C1 segment of cervical spinal cord (tissue), 14 donors: ENCODE data around the gene UNC5B.

Experiments used
- DNase-seq, 14 donors: peaks; one replicate each; lab custom pipeline; 2025; lab: John Stamatoyannopoulos, UW

The UNC5B gene

DNA sequence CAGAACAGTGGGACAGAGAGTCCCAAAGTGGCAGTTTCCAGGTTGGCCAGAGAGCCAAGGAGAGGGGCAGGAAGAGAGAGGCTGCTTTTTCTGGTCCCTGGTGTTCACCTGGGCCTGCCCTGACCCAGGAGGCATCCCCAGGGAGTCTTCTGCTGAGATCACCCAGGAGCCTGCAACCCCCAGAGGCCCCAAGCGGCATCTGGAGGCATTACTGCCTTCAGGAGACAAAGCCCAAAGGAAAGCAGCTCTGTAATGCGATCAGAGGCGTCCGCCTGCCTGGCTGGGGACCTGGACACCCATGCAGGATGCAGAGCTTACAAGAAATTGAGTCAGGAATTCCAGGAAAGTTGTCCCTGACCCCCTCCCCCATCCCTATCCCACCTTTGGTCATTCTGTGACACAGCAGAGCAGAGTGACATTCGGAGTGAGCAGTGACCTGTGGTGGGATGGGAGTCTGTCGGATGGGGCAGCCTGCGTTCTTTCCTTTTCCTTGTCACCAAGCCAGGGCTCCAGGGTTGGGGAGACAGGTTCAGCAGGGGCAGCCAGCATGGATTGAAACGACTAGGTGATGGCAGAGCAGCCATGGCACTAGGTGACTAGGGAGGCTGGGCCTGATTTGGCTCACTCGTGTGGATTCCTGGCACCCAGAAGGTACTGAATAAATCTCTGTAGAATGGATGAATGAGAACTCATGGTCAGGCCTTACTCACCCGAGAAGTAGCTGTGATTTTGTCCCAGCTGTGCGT lies 10.4 kb downstream of the UNC5B start:
- DNase-seq: peak in 1 of 14 donors; percentile 48

DNA sequence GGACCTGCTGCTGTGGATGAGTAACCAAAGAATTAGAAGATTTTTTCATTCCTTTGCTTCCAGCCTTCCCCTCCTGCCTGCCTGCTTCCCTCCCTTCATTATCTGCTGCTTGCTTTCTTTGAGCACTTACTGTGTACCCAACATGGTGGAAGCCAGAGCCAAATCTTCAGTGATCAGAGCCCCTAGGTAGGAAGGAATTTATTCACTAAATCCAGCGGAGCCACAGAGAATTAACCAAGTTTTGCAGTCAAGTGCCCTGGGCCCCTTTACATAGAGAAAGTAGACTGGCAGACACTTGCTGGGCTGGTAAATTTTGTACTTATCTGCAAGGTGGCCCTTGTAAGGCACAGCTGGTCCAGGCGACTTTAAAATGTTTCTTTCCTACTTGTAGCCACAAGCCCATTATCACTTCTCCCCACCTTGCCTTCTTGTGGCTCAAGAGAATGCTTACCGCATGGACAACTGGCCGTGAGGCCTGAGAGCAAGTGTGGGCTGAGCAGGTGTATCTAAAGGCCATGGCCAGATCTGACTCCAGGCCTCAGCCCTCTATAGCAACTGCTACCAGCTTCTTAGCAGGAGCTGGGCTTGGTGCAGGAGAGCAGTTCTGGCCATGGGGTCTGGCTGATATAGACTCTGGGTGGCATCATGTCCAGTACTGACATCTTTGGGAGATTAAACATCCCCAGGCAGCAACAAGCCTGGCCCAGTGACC lies 11.1 kb downstream of the UNC5B start:
- peak in 1 of 14 donors; percentile 35 for DNase-seq

DNA sequence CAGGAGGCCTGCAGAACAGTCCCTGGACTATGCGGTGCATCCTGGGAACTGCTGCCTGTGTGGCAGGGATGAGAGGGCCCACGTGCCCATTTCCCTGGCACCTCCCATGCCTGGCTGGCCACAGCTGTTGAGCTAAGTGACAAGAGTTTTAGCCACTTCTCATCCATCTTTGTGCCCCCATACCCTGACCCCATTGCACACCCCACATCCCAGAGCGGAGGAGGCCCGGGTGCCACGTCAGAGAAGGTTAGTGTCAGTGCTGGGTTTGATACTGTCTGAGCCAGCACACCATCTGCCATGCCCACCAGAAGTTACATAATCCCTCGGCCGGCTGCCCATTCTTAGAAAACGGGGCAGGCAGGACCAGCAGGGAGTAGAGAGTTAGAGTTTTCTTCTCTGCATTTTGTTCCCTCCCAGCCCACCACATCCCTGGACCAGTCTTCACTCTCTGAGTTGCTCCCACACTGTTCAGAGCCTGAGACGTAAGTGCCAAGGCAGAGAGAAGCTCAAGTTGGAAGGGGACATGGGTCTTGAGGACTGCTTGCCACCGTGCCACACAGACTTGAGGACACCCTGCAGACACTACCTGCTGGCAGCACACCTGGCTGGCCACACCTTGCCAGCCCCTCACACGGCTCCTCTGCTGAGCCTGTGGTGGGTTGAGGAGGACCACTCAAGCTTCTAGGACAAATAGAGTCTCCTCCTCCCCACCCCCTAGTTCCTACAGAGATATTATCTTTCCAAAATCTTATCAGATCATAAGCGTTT lies 13.1 kb downstream of the UNC5B start:
- peak in 9 of 14 donors; percentile 35 to 86 (median 48) for DNase-seq

DNA sequence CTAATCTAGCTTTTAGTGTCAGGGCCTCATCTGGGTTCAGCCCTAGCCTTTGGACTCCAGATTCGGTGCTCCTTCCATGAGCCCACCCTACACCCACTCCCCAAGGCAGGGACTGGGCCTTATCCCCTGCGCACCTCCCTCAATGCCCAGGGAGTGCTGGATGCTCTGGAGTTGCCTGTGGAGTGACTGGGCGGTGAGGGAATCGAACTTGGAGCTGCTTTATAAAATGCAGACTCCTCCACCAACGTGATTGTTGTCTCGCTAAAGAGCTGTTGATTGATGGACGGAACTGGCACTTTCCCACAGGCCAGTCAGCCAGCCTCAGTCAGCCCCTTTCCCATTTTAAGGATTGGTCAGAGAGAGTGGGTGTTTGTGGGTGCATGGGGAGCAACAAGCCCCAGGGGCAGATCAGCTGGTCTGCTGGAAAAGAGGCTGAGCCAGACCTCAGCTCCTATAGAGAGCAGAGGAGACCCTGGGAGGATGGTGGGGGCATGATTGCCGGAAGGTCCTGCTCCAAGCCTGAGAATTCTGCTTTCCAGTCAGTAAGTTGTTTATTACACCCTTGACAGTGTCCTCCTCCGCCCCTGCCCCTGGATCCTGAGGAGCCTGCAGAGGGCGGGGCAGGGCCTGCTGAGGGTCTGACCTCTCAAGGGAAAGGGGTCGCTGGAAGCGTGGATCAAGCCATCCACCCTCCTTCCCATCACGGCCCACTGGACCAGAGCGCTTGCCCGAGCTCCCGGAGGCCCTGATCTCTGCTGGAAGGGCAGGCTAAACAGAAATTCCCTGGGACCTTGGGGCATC lies 16.7 kb downstream of the UNC5B start:
- no peak for DNase-seq

DNA sequence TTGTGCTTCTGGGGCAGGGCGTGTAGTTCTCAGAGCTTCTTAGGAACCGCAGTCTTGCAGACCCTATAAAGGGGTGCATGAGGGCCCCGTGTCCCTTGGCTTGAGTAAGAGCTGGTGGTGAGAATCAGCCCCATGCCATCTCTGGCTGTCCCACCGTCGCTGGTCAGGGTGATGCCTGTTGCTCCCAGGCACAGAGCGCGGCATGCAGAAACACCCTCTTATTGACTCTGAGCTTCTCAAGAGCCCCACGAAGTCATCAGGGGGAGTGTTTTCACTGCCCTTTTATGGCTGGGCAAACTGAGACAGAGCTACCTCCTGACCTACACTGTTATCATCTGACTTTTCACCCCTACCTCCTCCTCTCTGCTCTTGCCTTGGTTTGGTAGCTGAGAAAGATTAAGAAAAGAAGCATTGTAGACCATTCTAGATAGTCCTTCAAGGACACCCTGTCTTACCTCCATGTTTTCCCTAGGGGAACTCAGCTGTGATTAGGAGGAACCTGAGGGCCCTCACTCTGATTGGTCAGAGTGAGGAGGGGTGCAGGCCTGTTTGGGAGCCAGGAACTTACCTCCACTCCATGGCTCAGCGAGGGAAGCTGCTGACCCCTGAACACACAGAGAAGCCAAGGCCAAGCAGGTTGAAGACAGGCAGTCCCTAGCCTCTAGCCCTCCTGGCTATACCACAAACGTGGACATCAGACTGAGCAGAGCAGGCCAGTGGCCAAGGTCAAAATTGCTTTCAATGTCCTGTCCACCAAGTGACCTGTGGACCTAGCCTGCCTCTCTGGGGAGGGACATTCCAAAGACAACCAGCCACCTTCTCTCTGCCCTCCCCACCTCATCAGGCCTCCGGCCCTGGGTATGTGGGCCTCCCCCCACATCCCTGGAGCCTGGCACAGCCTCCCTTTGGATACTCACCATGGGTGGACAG lies 17.6 kb downstream of the UNC5B start:
- DNase-seq: no peak

DNA sequence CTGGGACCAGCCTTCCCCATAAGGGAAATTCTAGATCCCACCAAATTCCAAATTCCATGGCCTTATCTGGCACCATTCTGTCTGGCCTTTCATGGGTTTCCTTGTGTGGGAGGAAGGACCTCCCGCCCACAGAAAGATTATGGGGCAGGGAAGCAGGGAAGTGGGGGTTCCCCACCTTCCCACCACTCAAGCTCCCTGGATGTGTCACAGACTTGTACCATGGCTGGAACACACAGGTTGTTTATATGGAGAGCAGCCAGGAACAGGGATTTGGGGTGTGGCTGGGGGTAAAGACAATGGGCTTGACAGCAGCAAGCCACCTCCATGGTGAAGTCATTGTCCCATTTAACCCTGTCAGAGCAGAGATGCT lies 18.3 kb downstream of the UNC5B start:
- DNase-seq: no peak

DNA sequence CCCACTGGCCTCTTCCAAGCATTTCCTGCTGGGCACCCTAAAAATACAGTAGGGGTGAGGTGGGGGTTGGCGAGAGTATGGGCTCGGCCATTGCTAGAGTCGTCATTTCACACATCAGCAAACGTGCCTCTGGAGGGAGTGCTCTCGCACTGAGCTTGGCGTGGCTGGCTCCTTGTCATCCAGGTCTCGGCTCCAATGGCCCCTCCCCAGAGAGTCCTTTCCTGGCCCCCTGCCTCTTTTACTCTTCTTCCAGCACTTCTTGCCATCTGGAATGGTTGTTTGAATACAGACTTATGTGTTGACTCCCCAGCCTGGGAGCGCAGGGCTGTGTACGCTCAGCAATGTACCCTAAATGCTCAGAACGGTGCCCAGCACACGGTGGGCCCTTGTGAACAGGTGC lies 18.8 kb downstream of the UNC5B start:
- DNase-seq: peak in 2 of 14 donors; percentile 16 to 22

DNA sequence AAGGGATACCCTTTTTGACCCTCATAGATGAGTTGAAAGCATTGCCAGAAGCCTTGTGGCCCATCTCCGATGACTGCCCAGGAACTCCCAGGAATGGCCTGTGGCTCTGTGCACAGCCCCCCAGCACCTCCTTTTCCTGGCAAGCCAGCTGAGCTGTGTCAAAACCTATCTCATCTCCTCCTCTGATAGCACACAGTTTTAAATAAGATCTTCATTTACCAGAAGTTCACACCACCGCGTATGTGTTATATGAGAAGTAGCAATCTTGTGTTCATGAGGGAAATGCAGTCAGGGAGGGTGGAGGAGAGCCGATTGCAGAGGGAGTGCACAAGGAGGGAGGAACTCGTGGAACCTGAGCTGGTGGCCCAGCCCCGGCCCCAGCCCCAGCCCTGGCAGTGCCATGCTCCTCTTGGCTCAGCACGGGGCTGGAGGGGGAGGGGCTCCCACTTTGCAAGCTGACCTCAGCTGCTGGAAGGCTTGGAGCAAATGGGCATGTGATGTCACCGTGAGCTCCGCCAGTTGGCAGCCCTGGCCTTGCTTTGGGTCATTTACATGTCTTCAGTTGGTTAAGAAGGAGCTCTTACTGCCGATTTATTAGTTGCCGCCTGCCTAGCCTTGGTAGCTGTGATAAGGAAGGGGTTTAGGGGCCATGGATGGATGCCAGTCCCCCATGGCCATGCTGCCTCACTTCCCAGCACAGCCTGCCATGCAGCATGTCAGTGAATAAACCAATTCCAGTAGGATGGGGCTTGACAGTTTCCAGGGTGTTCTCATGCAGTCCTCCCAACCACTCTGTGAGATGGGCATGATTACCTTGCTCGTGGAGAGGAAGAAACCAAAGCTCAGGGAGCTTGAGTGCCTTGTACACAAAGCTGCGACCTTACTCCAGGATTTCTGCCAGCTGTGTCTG lies 20.0 kb downstream of the UNC5B start:
- DNase-seq: peak; percentile 28 to 97 (median 91)

DNA sequence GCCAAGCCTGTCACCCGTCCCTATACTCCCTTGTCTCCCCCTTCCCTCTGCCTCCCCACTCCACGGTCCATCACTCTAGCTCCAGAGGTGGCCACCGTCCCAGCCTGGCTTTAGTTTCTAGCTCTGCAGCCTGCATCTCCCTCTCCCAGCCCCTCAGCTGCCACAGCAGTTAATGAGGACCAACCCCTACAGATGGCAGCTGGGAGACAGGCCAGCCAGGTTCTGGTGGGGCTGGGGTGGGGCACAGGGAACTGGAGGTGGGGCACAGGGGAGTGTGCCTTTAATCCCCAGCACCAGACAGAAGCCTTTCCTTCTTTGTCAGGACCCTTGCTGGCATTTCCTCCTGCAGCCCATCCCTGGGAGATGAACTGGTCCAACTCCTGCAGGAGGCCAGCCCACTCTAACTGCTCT lies 21.1 kb downstream of the UNC5B start:
- peak in 2 of 14 donors; percentile 10 to 33 for DNase-seq

DNA sequence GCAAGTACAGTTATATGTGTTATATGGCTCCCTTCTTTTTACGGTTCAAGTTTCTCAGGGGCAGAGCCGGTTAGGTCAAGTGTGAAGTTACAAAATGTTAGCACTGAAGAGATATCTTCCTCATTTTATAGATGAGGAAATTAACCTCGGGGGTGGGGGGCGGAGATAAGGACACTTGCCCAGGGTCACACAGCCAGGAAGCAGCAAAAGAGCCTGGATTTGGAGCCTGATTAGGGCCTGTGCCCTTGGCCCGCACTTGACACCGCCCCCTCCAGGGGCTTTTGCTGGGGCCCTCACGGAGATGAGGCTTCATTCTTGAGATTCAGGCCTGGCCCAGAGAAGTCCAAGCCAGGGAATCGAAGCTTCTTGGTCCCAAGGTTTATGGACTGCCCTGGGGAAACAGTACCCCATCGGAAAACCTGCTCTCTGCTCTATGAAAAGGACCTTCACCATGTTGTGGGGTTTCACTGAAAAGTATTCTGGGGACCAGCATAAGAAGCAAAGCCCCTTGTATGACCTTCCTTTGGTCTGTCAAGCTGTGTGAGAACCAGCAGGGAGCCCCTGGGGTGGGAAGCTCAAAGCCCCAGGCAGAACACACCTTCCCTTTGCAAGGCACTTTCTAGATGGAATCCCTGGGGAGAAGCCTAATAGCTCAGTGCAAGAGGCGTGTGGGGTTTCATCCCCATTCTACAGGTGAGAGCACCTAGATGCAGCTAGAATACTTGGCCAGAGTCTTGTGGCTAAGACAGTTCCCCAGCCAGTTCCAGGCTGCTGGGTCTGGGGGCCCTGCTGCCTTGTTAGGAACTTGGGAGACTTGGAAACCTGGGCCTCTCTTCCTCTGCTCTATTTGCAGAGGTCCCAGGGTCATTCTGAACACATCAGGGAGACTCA lies 21.9 kb downstream of the UNC5B start:
- peak in 1 of 14 donors; percentile 35 for DNase-seq

DNA sequence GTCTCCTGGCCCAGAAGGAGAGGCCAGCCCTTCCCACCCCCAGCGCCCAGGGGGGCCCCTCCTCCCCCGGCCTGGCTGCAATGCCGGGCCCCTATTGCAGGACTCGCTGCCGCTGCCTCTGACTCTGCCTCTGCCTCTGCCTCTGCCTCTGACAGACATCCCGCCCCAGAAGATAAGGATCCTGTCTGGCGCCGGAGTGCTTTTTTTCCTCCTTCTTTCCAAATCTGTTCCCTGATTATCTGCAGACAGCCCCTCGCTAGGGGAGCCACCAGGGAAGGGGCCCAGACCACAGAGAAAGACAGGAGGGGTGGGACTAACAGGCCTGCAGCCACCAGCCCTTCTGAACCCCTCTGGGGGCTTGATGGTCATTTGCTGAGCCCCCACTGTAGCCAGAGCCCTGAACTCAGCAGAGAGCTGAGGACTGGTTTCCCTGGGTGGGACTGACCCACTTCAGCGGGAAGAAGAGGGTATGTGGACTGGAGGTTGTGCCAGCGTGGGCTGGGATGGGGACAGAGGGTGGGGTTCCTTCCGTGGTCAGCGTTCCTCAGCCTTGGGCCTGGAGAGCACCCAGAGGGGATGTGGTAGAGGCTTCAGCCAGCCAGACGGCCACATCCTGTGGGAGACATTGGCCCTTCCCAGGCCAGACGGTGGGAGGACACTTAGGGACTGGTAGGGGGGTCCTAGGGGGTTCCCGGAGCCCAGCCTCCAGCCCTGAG lies 22.8 kb downstream of the UNC5B start:
- DNase-seq: peak in 5 of 14 donors; percentile 14 to 52 (median 36)

DNA sequence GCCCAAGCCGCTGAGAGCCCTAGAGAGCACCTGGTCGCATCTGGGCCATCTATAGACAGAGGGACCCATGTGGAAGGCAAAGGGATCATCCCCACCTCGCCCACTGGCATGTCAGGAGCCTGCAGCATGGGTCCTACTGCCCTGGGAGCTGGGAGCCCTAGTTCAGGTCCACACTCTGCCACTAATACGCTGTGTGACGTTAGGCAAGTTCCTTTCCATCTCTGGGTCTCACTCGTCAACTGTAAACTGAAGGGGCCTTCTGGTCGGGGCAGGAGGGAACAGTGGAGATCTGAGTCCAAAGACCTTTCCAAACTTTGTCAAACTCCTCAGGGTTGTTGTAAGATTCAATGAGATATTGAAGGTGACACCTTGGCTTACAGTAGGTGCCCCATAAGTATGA lies 23.4 kb downstream of the UNC5B start:
- no peak for DNase-seq

DNA sequence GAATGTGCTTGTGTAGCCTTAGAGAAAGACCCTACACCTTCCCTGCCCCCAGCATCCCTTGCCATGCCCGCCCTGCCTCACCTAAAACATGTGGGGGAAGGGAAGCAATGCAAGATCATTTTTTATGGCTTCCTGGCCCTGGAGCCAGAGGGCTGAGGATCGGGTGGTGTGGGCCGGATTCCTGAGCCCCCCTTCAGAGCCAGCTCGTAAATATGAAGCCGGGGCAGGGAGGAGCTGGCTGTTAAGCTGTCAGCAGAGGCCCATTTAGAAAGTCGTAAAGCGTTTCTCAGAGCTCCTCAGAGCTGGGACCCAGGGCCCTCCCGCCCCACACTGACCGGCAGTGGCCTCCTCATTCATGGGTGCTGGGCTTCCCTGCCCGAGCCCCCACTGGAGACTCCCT lies 23.9 kb downstream of the UNC5B start:
- DNase-seq: no peak

DNA sequence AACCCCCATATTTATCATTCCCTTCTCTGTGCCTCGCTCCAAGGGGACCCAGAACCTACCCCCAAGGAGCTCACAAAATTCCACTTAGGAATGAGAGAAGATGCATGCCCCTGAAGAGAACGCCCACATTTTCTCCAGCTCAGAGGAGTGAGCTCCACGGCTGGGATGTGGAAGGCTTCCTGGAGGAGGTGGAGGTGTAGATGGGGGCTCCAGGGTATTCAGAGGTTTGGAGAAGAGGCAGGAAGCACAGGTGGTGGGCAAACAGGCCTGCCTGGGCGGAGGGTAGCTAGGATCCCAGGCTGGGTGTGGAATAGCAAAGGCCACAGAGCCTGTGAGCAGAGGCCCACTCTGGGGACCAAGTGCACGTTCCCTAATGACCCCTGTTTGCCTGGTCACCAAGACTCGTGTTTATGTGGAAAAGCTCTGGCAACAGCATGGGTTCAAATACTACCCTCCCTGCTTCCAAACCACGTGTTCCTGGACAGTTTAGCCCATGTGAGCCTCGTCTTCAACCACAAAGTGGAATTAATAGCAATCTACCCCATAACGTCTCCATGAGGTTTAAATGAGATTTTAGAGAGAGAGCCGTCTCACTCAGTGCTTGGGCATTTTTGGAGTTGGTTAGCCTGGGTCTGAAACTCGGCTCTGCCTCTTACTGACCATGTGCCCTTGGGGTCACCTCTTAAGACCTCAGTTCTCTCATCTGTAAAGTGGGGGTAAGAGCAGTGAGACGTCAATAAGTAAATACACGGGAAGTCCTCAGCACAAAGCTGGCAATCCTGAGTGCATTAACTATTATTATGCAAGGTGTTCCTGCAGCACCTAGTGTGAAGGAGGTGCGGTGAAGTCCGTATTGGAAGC lies 24.7 kb downstream of the UNC5B start:
- DNase-seq: no peak

DNA sequence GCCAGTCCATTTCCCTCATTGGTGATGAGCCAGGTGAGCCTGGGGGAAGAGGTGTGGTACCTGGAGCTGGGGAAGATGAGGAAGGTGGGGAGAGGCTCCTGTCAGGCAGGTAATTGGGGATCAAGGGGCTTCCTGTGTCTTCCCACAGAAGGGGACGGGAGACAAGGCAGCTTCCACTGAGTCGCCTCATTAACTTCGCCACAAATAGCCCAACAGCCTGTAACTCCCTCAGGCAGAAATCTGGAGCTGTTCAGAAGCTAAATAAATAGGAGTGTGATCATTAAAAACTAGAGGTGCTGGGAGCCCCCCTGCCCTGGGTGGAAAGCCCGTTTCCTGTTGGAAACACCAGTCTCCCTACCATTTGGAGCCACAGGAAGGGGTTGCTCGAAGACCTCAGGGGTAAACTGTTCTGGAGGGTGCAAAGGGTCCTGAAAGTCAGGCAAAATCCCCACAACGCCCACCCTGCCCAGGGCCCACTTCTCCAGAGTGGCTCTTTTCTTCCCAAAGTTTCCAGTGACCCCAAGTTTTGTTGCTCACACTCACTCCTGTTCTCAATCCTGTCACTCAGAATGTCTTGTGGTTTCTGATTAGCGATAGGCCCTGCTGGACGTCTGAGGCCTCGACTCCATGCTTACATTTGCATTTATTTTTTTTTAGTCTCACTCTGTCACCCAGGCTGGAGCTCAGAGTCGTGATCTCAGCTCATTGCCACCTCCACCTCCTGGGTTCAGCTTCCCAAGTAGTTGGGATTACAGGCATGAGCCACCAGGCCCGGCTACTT lies 25.7 kb downstream of the UNC5B start:
- no peak for DNase-seq

DNA sequence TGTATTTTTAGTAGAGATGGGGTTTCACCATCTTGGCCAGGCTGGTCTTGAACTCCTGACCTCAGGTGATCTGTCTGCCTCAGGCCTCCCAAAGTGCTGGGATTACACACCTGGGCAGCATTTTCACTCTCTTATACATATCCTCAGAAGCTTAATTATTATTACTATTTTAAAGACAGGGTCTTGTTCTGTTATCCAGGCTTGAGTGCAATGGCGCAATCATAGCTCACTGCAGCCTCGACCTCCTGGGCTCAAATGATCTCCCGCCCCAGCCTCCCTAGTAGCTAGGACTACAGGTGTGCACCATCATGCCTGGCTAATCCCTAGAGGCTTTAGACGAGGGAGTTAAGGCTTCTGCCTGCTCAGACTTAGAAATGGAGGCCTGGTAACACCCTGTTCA lies 26.3 kb downstream of the UNC5B start:
- no peak for DNase-seq
